Lung (tissue), 12 donors: ENCODE measurements around the gene SLIT1. TPM values are rescaled to one million over a fixed set of nuclear protein-coding genes. Genes with fewer than 3 reads are reported as not detected.

ENCODE experiments used
- ATAC-seq: fragments of 200-7000 bp; cut with Tn5 transposase; one replicate; pipeline ENCODE4 v1.9.1; 2020; ENCODE audit warnings: moderate number of reproducible peaks; ENCODE audit not compliant: insufficient read depth, low FRiP score
- DNase-seq, 3 donors: peaks; one replicate each; pipeline ENCODE4 v3.0.0-alpha.2; 2013 to 2017
- H3K27ac ChIP-seq, 2 donors: one replicate each; pipeline ENCODE4 v1.5.1; 2013; ENCODE audit warnings: mild to moderate bottlenecking in 2 of 2, moderate library complexity in 2 of 2, control low read depth in 1 of 2, inconsistent platforms in 1 of 2, low read depth in 1 of 2, low read length in 1 of 2
- H3K27me3 ChIP-seq, 3 donors: one replicate each; pipeline ENCODE4 v1.5.1; 2013; ENCODE audit warnings: low read length in 2 of 3; ENCODE audit not compliant: control insufficient read depth in 3 of 3, insufficient read depth in 3 of 3
- H3K36me3 ChIP-seq, 4 donors: one replicate each; pipeline ENCODE4 v1.5.1; 2013; ENCODE audit warnings: low read length in 4 of 4, mild to moderate bottlenecking in 1 of 4, moderate library complexity in 1 of 4; ENCODE audit not compliant: control insufficient read depth in 4 of 4, insufficient read depth in 4 of 4
- H3K4me1 ChIP-seq, 5 donors: one replicate each; pipeline ENCODE4 v1.5.1; 2013; ENCODE audit warnings: low read length in 5 of 5, mild to moderate bottlenecking in 2 of 5, moderate library complexity in 1 of 5; ENCODE audit not compliant: control insufficient read depth in 5 of 5, insufficient read depth in 5 of 5
- H3K4me3 ChIP-seq: one replicate; pipeline ENCODE4 v1.5.1; 2013; ENCODE audit warnings: mild to moderate bottlenecking, control low read depth, moderate library complexity
- H3K9ac ChIP-seq, 2 donors: one replicate each; pipeline ENCODE4 v1.5.1; 2013; ENCODE audit warnings: low read length in 2 of 2, control low read depth in 1 of 2; ENCODE audit not compliant: insufficient read depth in 1 of 2
- H3K9me3 ChIP-seq, 4 donors: one replicate each; pipeline ENCODE4 v1.5.1; 2013; ENCODE audit warnings: low read length in 3 of 4, mild to moderate bottlenecking in 1 of 4, moderate library complexity in 1 of 4; ENCODE audit not compliant: control insufficient read depth in 4 of 4, insufficient read depth in 3 of 4
- WGBS, 2 donors: extraction: QIAGEN DNeasy Blood & Tissue Kit; methylation state at CpG; one replicate each; pipeline ENCODE4 v1.1.7; 2013; 5-methylcytosine and 5-hydroxymethylcytosine counted together
- polyA plus RNA-seq, 2 donors: library from polyadenylated mRNA; stranded (reverse); fragments of 200-250 nt; gene quantifications; one replicate each; pipeline ENCODE4 v1.2.1, GENCODE V29; 2013
- total RNA-seq, 2 donors: library from RNA; depleted of rRNA in 1 of 2; stranded (reverse); fragments of >200 nt in 1 of 2; gene quantifications; one replicate each; pipeline ENCODE4 v1.2.1, GENCODE V29; 2014 to 2021
- TF ChIP-seq, protein P1 (sequence below): IDR thresholded peaks from 2 replicates; pipeline ENCODE4 v1.5.1; 2012; ENCODE audit warnings: mild to moderate bottlenecking; ENCODE audit errors: control extremely low read depth, extremely low read depth
- donor health status: control.
- donor health status: control.
- donor health status: Bipolar disorder and iron deficiency.
- donor health status: healthy.
- donor health status: DM: yes; HTN: yes; CAD: no.

SLIT1 gene
- total and polyA plus RNA-seq, 4 donors: 0.39 to 5.6 (median 0.57) TPM

DNA sequence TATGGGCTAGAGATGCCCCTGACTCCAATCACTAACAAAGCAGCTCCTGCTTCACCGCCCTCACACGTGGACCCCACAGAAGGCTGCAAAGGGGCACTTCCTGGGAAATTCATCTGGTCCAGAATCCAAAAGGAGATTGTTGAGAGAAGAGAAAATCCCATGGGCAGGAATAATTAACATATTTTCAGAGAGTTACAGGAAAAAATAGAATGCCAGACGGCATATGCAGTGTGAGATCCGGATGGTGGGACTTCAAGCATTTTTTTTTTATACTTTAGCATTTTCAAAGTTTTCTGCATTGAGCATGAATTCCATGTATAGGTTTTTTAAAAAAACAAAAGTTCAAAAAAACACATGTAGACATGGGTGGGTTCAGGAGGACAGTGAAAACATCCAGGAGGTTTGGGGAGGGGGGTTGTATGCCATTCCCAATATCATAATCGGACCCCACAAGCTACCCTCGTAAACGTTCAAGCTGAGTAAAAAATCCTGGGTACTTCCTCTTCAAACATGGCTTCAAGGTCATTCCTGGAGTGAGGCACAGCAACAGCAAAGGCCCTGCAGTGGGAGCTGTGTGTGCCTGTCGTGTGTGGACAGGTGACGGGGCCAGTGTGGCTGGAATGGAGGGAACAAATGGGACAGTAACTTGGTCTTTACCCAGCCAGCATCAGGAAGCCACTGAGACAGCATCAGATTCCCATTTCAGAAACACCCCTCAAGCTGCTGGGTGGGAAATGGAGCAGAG, 128.1 kb downstream of the SLIT1 start:
- H3K9me3 ChIP-seq: no peaks in the 10 kb centered on the region
- H3K27ac ChIP-seq: no peak overlapping the region
- ATAC-seq (no peak), DNase-seq (no peak)
- H3K4me3 ChIP-seq: no peak overlapping the region
- H3K9ac ChIP-seq: no peak overlapping the region
- 84 to 85% methylated on average over 9 of the region's 9 CpGs for WGBS, 2 donors
- H3K36me3 ChIP-seq: no peaks in the 10 kb centered on the region
- TF ChIP-seq, protein P1, sequence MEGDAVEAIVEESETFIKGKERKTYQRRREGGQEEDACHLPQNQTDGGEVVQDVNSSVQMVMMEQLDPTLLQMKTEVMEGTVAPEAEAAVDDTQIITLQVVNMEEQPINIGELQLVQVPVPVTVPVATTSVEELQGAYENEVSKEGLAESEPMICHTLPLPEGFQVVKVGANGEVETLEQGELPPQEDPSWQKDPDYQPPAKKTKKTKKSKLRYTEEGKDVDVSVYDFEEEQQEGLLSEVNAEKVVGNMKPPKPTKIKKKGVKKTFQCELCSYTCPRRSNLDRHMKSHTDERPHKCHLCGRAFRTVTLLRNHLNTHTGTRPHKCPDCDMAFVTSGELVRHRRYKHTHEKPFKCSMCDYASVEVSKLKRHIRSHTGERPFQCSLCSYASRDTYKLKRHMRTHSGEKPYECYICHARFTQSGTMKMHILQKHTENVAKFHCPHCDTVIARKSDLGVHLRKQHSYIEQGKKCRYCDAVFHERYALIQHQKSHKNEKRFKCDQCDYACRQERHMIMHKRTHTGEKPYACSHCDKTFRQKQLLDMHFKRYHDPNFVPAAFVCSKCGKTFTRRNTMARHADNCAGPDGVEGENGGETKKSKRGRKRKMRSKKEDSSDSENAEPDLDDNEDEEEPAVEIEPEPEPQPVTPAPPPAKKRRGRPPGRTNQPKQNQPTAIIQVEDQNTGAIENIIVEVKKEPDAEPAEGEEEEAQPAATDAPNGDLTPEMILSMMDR: no peak
- no peaks in the 10 kb centered on the region for H3K4me1 ChIP-seq
- H3K27me3 ChIP-seq: no peaks in the 10 kb centered on the region

DNA sequence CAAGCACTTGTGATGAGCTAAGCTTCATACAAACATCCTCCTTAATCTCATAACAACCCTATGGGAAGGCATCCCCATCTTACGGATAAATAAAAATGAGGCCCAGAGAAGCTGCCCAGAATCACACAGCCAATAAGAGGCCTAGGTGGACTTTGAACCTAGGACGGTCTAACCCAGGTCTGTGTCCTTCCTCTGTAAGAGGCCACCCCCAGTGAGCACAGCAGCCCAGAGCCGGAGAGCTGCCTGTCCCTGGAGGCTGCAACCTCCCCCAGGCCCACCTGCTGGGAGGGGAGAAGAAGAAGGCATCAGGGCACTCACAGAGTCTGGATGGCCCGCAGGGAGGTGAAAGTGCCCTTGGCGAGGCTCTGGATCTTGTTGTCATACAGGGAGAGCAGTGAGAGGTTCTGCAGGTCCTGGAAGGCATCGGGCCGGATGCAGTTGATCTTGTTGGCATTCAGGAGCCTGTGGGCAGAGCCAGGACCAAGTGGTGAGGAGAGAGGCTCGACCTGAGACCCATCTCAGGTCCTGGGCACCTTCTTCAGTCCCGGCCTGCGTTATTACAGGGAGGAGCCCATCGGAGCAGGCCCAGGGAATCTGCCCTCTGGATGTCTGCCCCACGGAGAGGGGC, 129.6 kb downstream of the SLIT1 start:
- Histone ChIP-seq H3K4me3 (no peak overlapping the region), H3K27ac (no peak overlapping the region), H3K27me3 (no peaks in the 10 kb centered on the region), H3K9me3 (no peaks in the 10 kb centered on the region), H3K9ac (no peak overlapping the region), H3K36me3 (no peaks in the 10 kb centered on the region), H3K4me1 (no peaks in the 10 kb centered on the region)
- TF ChIP-seq, protein P1: no peak
- DNase-seq (no peak), ATAC-seq (no peak)
- 91 to 92% methylated on average over 10 to 12 of the region's 12 CpGs for WGBS, 2 donors

DNA sequence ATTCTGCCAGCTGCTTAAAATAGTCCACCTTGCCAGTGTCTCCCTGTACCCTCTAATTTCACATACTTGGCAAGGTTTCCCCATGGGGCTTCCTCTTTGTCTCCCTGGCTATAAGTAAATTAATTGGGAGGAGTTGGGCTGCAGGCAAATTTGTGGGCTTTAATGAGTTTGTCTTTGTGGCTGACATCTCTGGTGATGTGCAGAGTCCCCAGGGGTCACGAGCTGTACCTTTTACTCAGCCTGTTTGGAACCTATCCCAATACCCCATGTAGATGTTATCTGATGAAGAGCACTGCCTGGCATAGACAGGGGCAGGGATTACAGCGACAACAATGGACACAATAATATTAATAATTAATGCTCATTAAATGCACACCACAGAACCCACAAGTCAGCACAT, 132.5 kb downstream of the SLIT1 start:
- H3K27me3 ChIP-seq: no peaks in the 10 kb centered on the region
- H3K9me3 ChIP-seq: no peaks in the 10 kb centered on the region
- H3K4me3 ChIP-seq: no peak overlapping the region
- H3K36me3 ChIP-seq: no peaks in the 10 kb centered on the region
- DNase-seq (no peak), ATAC-seq (no peak)
- no peak overlapping the region for H3K27ac ChIP-seq
- TF ChIP-seq, protein P1: no peak
- no peak overlapping the region for H3K9ac ChIP-seq
- WGBS, 2 donors: 77 to 81% methylated on average over 2 of the region's 2 CpGs
- H3K4me1 ChIP-seq: no peaks in the 10 kb centered on the region
